NCI-H1436 treated with DMSO at 0.1 percent for 48 hours (cell line): Measurements from ENCODE around the gene LRRC8A.
"Not testable (repeated sequence)": the region's sequence is repeated elsewhere in the genome, so short reads cannot be mapped to it uniquely, and the experiment has no call there.

Source experiments
- DNase-seq: peaks from one replicate; lab custom pipeline; 2025; lab: John Stamatoyannopoulos, UW

Gene LRRC8A

DNA sequence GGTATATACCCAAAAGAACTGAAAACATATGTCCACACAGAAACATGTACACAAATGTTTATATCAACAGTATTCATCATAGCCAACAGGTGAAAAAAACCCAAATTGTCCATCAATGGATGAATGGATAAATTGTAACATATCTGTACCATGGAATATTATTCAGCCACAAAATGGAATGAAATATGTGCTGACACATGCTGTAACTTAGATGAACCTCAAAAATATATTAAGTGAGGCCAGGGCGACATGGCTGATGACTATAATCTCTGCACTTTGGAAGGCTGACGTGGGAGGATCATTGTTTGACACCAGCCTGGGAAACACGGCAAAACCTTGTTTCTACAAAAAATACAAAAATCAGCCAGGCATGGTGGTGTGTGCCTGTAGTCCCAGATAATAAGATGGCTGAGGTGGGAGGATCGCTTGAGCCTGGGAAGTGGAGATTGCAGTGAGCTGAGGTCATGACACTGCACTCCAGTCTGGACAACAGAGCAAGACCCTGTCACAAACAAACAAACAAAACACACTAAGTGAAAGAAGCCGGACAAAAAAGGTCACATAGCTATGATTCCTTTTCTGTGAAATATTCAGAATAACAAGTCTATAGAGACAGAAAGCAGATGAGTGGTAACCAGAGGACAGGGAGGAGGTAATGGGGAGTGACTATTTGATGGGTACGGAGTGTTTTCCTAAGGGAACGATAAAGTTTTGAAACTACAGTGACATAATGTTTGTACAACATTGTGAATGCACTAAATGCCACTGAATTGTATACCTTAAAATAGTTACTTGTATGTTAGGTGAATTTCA, 11.6 kb upstream of the LRRC8A start:
- DNase-seq = no peak

DNA sequence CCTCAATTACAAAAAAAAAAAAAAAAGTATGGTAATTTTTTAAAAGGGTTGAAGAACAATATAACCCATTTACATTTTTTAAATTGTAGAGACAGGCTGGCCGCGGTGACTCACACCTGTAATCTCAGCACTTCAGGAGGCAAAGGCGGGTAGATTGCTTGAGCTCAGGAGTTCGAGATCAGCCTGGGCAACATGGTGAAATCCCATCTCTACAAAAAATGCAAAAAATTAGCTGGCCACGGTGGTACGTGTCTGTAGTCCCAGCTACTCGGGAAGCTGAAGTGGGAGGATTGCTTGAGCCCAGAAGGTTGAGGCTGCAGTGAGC, 11.0 kb upstream of the LRRC8A start:
- DNase-seq = not testable (repeated sequence)

DNA sequence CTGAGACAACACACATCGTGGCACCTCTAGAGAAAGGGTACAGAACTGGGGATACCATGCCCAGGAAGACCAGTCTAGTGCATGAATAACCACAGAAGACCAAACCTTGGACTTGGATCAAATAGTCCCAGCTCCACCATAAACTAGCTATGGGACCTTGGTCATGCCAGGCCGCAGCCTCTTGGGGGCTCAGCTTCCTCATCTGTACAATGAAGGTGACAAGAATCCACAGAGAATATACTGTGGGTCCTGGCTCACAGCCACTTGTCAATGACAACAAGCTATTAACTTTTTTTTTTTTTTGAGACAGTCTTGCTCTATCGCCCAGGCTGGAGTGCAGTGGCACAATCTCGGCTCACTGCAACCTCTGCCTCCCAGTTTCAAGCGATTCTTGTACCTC, 4.1 kb upstream of the LRRC8A start:
- DNase-seq = no peak

DNA sequence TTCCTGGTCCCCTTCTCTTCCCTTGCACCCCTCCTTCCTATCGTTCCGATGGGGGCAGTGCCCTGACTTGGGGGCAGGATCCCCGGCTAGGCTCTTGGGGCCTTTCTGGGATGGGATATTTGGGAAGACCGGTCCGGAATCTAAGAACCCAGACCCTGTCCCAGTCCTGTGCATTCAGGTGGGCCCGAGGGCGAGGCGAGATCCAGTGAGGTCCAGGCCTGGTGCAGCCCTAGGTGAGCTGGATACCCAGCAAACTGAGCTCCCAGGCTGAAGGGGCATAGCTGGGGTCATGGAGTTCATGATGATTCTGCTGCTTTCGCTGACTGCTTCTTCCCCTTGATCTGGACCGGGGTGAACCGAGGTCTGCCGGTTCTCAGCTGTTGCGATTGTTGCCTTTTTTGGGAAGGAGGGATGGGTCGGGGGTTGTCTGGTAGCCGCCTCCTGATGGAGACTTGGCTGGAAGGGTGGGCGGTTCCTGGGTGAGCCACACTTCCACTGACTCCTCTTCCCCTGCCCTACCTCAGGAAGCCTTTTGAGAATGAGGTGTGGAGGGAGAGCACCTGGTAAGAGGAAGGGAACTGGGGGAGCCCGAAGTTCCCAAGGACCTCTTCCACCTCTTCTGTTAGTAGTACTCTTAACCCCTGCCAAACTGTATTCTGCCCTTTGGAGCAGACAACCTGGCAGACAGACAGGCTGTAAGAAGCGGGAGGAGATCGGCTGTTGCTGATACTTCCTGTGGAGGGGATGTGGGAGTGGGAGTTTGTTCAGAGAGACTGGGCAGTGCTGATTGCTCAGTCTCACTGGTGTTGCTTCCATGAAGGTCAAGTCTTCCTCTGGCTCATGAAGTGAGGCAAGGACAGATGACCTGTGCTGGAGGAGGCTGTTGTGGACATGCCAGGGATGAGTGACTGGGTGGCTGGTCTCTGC, 1.0 kb downstream of the LRRC8A start:
- DNase-seq = no peak

DNA sequence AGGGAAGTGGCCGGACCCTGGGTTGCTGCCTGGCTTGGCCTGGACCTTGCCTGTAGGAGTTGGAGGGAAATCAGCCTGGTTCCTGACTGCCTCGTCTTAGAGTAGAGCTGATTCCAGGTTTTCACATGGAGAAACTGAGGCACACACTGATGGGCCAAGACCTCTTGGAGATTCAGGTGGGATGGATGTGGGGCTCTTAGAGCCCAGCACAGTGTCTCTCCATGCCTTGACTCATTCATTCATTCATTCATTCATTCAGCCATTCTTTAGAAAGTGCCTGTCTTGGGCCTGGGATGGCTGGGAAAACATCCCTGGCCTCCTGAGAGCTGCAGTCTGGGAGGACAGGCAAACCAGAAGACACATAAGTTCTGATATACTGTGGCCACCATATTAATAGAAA, 2.2 kb downstream of the LRRC8A start:
- no peak for DNase-seq

DNA sequence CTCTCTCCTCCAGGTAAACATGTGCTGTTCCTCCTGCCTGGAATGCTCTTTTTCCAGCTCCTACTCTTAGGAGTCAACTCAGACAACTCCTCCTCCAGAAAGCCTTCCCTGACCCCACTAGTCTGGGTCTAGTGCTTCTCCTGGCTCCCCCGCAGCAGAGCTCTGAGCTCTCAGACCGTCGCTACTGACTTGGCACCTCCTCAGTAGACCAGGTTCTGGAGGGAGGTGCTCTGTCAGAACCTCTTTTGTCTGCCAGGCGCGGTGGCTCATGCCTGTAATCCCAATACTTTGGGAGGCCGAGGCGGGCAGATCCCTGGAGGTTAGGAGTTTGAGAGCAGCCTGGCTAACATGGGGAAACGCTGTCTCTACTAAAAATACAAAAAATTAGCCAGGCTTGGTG, 3.4 kb downstream of the LRRC8A start:
- DNase-seq = no peak

DNA sequence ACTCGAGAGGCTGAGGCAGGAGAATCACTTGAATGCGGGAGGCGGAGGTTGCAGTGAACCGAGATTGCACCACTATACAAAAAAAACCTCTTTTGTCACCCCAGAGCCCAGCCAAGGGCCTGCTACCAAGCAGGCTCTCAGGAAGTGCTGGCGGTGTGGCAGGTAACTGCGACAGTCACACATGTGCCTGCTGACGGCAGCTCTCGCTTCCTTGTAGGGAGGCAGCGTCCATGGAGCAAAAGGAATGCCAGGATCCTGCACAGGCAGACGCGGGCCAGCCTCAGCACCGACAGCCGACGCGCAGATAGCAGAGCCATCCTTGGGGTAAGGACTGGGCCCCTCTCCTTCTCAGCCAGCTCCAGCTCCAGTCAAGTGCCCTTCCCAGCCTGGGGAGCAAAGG, 3.9 kb downstream of the LRRC8A start:
- DNase-seq = no peak

DNA sequence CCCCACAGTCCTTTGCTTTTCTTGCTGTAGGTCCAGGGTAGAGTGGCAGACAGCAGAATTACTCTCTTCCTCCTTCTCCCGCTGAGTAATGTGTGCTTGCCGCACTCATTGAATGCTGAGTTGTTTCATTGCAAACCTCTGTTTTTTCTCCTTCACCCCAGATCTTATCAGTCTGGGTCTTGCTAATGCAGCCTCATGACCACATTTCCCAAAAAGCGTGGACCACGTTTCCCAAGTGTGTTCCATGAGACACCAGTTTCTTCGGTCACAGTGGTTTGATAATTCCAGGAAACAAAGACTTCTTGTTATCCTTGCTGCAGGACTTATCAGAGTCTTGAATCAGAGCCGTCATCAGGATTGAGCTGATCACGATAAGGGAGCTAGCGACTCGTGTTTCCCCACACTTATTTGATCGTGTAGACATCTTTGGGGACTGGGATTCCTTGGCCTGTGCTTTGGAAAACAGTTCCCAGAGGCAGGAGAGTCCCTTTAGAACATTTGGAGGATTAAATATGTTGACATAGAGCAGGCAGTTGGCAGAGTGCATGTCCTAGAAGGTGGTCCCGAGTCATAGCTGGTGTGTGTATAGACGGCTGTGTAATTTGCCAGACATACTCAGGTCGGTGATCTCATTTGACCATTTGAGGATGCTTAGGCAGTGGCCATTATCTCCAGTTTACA, 4.4 kb downstream of the LRRC8A start:
- no peak for DNase-seq

DNA sequence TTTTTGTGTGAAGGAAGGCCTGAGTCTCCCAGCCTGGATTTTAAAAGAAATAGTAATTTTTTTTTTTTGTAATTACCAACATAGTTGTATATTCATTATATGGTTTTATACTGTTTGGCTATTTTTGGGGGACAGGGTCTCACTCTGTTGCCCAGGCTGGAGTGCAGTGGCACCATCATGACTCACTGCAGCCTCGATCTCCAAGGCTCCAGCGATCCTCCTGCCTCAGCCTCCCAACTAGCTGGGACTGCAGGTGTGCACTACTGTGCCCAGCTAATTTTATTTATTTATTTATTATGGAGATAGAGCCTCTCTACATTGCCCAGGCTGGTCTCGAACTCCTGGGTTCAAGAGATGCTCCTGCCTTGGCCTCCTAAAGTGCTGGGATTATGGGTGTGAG, 5.1 kb downstream of the LRRC8A start:
- no peak for DNase-seq

DNA sequence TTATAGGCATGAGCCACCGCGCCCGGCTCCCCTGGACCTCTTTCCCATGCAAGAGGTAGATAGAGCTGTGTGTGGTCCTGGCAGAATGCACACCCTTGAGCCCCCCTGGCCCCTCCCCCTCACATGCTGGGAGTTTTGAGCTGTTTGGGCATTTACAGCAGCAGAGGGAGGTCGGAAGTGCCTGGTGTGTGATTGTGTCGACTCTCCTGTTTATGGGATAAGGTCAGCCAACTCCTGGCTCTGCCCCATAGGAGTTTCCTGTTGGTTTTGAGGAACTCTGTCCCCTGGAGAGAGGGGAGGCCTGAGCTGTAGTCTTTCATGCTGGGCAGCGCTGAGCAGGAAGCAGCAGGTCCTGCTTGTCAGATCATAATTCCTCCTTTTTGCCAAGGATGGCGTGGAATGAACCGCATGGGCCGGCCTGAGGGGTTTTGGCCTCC, 6.0 kb downstream of the LRRC8A start:
- no peak for DNase-seq

DNA sequence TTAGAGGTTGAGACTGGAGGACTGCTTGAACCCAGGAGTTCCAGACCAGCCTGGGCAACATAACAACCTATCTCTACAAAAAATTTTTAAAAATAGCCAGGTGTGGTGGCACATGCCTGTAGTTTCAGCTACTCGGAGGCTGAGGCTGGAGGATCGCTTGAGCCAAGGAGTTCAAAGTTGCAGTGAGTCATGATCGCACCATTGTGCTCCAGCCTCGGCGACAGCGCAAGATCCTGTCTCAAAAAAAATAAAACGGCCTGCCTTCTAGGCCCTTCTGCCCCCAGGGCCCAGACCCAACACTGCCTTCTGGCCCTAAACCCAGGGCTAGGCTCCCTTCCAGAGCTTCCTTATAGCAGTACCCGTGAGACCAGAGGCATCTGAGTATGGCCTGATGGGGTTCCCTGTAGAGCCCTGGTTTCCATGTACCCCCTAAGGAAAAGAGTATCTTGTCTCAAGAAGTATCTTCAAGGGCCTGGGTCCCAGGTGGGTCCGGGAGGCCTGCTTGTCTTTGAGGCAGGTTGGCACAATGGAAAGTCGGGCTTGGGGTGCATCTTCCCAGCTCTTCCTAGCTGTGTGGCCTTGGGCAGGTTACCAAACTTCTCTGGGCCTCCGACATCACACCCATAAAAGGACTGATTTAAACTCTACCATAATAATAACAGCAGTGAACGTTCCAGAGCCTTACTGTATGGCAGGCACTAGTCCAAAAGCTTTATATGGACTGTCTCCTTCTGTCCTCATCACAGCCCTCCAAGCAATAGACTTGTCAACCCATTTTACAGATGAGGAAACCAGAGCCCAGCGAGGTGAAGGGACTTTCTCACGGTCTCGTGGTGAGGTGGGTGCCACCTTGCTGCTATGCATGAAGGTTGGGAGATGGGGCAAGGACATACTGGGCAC, 9.6 kb downstream of the LRRC8A start:
- DNase-seq = no peak

DNA sequence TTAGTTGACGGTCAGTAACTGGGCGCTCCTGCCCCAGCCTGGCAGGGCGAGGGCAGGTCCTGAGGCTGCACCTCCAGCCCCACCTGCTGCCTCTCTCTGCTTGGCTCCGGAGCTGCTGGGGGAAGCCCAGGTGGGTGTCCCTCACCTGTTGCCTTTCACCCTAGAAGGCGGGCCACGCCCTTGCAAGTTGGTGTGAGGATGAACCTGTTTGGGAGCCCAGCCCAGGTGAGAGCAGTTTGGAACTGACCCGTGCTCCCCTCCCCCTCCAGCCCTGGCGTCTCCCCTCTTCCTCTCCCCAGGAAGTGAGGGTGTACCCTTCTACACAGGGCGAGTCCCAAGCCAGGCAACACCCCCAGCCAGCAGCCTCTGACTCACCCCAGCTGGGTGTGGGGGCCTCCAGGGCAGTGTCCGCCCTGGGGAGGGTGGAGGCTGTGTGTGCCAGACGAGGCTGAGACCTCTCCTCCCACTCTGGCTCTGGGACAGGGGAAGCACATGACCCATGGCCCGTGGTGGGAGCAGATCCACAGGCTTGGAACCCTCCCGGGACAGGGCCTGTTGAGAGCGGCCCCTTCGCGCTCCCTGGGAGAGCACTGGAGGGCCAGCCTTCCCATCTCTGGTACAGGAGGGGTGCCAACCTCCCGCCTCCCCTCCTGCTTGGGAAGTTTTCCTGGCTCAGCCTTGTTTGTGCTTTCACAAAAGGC, 10.4 kb downstream of the LRRC8A start:
- DNase-seq = no peak

DNA sequence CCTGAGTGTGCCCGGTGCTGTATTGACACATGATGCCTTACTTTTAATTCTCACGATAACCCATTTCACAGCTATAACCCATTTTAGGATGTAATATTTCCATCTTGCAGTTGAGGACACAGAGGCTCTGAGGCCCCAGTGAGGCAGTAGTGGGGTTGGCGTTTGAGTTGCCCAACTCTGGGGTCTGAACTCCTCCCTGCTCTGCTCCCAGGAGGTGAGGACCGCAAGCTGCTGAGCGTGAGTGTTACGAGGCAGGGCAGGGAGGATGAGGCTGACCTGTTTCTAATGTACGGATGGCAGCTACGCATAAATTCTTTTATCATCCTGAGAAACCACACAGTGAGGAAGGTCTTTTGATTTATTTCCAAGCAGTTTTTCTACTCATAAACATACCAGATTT, 11.4 kb downstream of the LRRC8A start:
- DNase-seq = no peak

DNA sequence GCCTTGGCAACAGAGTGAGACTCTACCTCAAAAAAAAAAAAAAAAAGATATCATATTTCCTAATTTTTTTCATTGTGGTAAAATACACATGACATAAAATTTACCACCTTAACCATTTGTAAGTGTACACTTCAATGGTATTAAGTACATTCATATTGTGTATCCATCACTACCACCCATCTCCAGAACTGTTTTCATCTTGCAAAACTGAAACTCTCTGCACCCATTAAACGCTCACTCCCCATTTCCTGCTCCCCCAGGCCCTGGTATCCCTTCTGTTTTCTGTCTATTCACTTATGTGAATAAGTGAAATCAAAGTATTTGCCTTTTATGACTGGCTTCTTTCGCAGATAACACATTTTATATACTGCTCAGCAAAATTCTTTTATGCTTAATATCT, 12.8 kb downstream of the LRRC8A start:
- no peak for DNase-seq

DNA sequence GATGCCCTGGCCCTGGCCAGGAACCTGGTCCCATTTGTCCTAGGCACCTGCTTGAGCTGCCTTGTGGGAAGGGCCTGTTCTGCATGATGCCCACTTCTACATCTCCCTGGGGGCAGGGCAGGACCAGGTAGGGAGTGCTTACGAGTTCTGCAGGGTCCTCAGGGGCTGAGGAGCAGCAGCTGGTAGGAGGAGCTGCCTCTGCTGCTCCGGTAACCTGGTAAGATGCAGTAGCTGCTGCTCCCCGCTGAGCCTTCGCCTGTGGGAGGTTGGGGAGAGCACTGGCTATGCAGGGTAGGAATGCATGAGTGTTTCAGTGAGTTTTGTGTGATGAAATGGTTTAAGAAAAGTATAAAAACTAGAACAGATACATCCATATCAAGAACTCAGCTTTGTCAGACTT, 13.6 kb downstream of the LRRC8A start:
- DNase-seq = peak; percentile 33

DNA sequence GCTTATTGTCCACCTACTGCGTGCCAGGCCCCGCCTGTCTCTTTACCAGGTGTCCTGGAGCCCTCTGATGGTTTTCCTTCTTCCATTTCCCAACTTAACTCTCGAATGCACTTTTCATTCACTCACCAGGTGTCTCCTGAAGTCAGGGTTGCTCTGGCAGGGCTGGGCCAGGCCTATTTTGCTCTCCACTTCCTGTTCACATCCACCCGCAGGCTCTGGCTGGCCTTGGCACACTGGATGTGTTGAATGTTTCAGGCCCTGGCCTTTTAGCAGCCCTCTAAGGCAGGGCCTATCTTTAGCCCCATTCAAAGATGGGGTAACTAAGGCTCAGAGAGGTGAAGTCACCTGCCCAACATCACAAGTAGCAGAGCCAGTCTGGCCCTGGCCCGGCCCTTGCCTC, 16.4 kb downstream of the LRRC8A start:
- DNase-seq = no peak

DNA sequence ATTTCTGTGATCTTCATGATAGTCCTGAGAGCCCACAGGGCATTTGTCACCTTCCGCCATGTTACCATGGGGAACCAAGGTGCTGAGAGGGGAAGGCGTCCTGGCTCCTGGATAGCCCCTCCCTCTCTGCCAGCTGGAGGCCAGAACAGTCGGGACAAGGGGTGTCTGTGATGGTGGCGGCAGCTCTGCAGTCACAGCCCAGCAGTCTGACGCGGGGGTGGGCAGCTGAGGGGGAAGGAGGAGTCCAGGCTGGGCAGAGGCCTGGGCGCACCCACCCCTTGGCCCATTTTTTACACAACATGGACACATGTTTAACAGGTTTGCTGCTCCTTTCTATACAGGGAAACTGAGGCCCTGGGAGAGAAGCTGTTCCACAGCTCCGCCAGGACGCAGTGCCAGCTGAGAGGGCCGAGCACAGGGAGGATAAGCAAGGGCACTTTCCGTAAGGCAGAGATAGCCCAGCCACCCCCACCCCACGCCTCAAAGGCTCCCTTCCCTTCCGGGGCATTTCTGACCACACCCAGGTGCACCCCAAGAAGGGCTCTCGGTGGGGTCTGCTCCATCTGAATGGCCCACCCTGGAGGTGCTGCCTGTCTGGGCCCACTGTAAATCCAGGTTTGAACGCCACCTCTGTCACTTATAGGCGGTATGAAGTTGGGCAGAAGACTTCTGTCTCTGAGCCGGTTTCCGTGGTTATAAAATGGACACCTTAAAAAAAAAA, 17.1 kb downstream of the LRRC8A start:
- DNase-seq = no peak

DNA sequence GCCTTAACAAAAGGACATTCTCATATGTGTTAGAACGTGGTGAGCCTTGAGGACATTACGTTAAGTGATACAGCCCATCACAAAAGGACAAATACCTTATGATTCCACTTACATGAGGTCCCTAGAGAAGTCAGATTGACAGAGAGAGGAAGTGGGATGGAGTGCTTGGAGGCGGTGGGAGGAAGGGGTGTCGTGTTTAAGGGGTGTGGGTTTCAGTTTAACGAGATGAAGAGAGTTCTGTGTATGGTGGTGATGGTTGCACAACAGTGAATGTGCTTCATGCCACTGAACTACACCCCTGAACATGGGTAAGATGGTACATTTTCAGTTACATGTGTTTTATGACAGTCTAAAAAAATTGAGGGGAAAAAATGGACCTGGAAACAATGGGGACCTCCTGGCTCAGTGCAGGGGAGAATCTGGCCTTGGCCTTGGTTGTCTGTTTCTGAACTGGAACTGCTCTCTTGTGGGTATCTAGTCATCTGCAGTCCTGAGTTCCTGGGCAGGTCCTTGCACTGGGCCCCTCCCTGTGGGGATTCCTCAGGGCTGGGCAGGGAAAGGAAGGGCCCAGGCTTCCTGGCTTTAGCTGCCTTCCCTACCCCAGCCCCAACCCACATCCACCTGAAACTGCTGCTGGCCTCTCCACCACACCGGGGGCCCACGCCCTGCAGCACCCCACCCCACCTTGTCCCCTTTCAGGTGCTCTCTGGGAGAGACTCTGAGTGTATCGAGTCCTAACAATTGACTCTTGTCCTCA, 17.8 kb downstream of the LRRC8A start:
- no peak for DNase-seq

DNA sequence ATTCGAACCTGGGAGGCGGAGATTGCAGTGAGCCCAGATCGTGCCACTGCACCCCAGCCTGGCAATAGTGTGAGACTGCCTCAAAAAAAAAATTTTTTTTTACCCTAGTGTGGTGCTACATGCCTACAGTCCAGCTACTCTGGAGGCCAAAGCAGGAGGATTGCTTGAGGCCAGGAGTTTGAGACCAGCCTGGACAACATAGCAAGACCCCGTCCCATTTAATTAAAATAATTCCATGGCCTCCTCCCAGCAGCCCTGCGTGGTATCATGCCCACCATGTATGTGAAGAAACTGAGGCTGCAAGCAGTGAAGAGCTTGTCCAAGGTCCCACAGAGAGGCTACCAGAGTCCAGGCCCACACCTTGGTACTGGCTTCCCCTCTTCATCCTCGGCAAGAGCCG, 19.4 kb downstream of the LRRC8A start:
- no peak for DNase-seq

DNA sequence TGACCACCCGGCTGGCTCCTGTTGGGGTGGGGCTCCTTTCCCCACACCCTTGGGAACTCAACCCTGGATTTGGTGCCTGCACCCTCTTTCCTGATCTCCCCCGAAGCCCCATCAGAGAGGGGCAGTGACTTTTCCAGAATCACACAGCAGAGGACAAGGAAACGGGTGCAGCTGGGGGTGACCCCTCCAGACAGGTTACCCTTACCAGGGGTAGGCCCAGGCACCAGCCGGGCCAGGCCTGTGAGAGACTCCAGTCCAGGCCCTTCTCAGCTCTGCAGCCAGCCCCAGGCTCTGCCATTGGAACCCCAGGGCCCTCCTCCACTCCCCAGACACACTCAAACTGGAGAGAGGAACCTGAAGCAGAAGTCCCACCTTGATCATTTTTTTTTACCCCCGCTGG, 19.9 kb downstream of the LRRC8A start:
- DNase-seq = no peak
